PFSK-1 (cell line): ENCODE measurements around the gene SEC14L2.

Experiments
- FOXP2 ChIP-seq: optimal IDR thresholded peaks from 2 replicates; pipeline ENCODE3; 2011; ENCODE audit warnings: borderline replicate concordance, control low read depth, inconsistent platforms; ENCODE audit not compliant: insufficient read depth; ENCODE audit errors: extremely low read length, extremely low read depth
- POLR2AphosphoS5 ChIP-seq: IDR thresholded peaks from 2 replicates; pipeline ENCODE4 v1.6.1; 2012; ENCODE audit warnings: low read depth, mild to moderate bottlenecking, control low read depth, low read length, moderate library complexity
- REST ChIP-seq, 2 experiments: IDR thresholded peaks; 2 replicates each; pipeline versions ENCODE4 v1.6.1 to v1.8.0; 2011 to 2012; ENCODE audit warnings: low read depth in 2 of 2, low read length in 2 of 2, control low read depth in 1 of 2, inconsistent platforms in 1 of 2, mild to moderate bottlenecking in 1 of 2, moderate library complexity in 1 of 2; ENCODE audit not compliant: insufficient read depth in 1 of 2
- TAF1 ChIP-seq: IDR thresholded peaks from 2 replicates; pipeline ENCODE4 v1.6.1; 2012; ENCODE audit warnings: low read length, control low read depth, borderline replicate concordance; ENCODE audit not compliant: insufficient read depth

GRCh38 chr22:30393885-30394284, 2.9 kb upstream of the SEC14L2 start:
- TF ChIP-seq POLR2AphosphoS5 (no peak), TAF1 (no peak), REST (IDR thresholded peaks at IDR 0.05; ENCODE audit: insufficient read depth in 1 of 2, low read depth in 2 of 2, low read length in 2 of 2) (no peak), FOXP2 (no peak)
